ENCODE results near the gene GPR139. TPM values are rescaled to one million over a fixed set of nuclear protein-coding genes. Genes with fewer than 3 reads are reported as not detected.

Gene GPR139
- polyA plus RNA-seq, 1 of the 3 experiments (the other 2 are of a cell fraction): not detected

- WGBS (ENCODE audit: low lambda C conversion rate): 41% methylated on average over 5 of the region's 5 CpGs
- TF ChIP-seq NRF1 (IDR thresholded peaks at IDR 0.05; ENCODE audit: low read depth, low read length) (no peak), TEAD4 (IDR thresholded peaks at IDR 0.05; ENCODE audit: borderline replicate concordance, insufficient read depth) (no peak), RFX5 (IDR thresholded peaks at IDR 0.05; ENCODE audit: low read length) (no peak), FOXM1 (IDR thresholded peaks at IDR 0.05; ENCODE audit: low read depth) (no peak)
- TF ChIP-seq, protein P1, sequence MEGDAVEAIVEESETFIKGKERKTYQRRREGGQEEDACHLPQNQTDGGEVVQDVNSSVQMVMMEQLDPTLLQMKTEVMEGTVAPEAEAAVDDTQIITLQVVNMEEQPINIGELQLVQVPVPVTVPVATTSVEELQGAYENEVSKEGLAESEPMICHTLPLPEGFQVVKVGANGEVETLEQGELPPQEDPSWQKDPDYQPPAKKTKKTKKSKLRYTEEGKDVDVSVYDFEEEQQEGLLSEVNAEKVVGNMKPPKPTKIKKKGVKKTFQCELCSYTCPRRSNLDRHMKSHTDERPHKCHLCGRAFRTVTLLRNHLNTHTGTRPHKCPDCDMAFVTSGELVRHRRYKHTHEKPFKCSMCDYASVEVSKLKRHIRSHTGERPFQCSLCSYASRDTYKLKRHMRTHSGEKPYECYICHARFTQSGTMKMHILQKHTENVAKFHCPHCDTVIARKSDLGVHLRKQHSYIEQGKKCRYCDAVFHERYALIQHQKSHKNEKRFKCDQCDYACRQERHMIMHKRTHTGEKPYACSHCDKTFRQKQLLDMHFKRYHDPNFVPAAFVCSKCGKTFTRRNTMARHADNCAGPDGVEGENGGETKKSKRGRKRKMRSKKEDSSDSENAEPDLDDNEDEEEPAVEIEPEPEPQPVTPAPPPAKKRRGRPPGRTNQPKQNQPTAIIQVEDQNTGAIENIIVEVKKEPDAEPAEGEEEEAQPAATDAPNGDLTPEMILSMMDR (IDR thresholded peaks at IDR 0.05): no peak
Observed at GRCh38 chr16:20053336-20053735, 20.4 kb downstream of the GPR139 start.

GRCh38 chr16:20051611-20052010, 22.1 kb downstream of the GPR139 start:
- Histone ChIP-seq H2AFZ (ENCODE audit: low read depth) (no peak overlapping the region), H3K27ac (ENCODE audit: low read depth in 2 of 2, low read length in 1 of 2) (no peak overlapping the region), H3K4me3 (ENCODE audit: low read depth in 2 of 2, low read length in 1 of 2) (no peak overlapping the region), H3K9me3 (no peaks in the 10 kb centered on the region), H3K9ac (no peak overlapping the region), H3K4me2 (no peak overlapping the region), H4K20me1 (ENCODE audit: insufficient read depth) (no peaks in the 10 kb centered on the region), H3K9me2 (no peaks in the 10 kb centered on the region), H3K36me3 (replicated peaks in 1 of 2; ENCODE audit: control insufficient read depth in 1 of 2, insufficient read depth in 2 of 2, low read length in 1 of 2) (no peaks in the 10 kb centered on the region), H3K4me1 (ENCODE audit: control insufficient read depth in 1 of 2, insufficient read depth in 2 of 2, low read depth in 1 of 2, low read length in 1 of 2) (no peaks in the 10 kb centered on the region; a peak in 1 of 4 replicates), H3F3A (replicated peaks; ENCODE audit: insufficient read depth) (no peaks in the 10 kb centered on the region), H3K79me2 (ENCODE audit: insufficient read depth) (no peaks in the 10 kb centered on the region), H3K27me3 (ENCODE audit: insufficient read depth) (no peaks in the 10 kb centered on the region)
- TF ChIP-seq MEF2A (IDR thresholded peaks at IDR 0.05; ENCODE audit: borderline replicate concordance, low read depth) (no peak), EP300 (IDR thresholded peaks at IDR 0.05; ENCODE audit: borderline replicate concordance in 1 of 2, low read depth in 1 of 2, low read length in 1 of 2) (no peak), YY1 (IDR thresholded peaks at IDR 0.05; ENCODE audit: low read depth) (no peak)
- ChIA-PET POLR2A (no interaction called here), CTCF (no interaction called here)
- WGBS (ENCODE audit: low lambda C conversion rate): 34% methylated on average over 6 of the region's 9 CpGs
- no peak for DNase-seq

More at GRCh38 chr16:20053336-20053735, 20.4 kb downstream of the GPR139 start:
- H3K4me2 ChIP-seq: no peak overlapping the region
- H3F3A ChIP-seq (replicated peaks; ENCODE audit: insufficient read depth): no peaks in the 10 kb centered on the region
- H2AFZ ChIP-seq (ENCODE audit: low read depth): no peak overlapping the region
- H3K4me1 ChIP-seq (ENCODE audit: control insufficient read depth in 1 of 2, insufficient read depth in 2 of 2, low read depth in 1 of 2, low read length in 1 of 2): no peaks in the 10 kb centered on the region; a peak in 1 of 4 replicates
- H3K9ac ChIP-seq: no peak overlapping the region
- no peaks in the 10 kb centered on the region for H3K79me2 ChIP-seq (ENCODE audit: insufficient read depth)
- no peaks in the 10 kb centered on the region for H3K9me3 ChIP-seq
- H3K4me3 ChIP-seq (ENCODE audit: low read depth in 2 of 2, low read length in 1 of 2): no peak overlapping the region
- no peaks in the 10 kb centered on the region for H3K9me2 ChIP-seq
- no peak overlapping the region for H3K27ac ChIP-seq (ENCODE audit: low read depth in 2 of 2, low read length in 1 of 2)
- no peaks in the 10 kb centered on the region for H4K20me1 ChIP-seq (ENCODE audit: insufficient read depth)
- POLR2A ChIA-PET: interaction anchor here (0.7 kb wide), 1 partner anchor 63 kb away, joined by 3 read pairs; no protein-coding TSS in a partner anchor
- no peaks in the 10 kb centered on the region for H3K27me3 ChIP-seq (ENCODE audit: insufficient read depth)
- no peak for DNase-seq
- no peaks in the 10 kb centered on the region for H3K36me3 ChIP-seq (replicated peaks in 1 of 2; ENCODE audit: control insufficient read depth in 1 of 2, insufficient read depth in 2 of 2, low read length in 1 of 2)
- CTCF ChIA-PET: interaction anchor here (1.3 kb wide), 1 partner anchor 146 kb away, joined by 8 read pairs; no protein-coding TSS in a partner anchor

GRCh38 chr16:20051147-20051546, 22.5 kb downstream of the GPR139 start:
- Histone ChIP-seq H3K4me3 (ENCODE audit: low read depth in 2 of 2, low read length in 1 of 2) (no peak overlapping the region), H3K27me3 (ENCODE audit: insufficient read depth) (no peaks in the 10 kb centered on the region), H3K4me2 (no peak overlapping the region), H3K9ac (no peak overlapping the region), H3K79me2 (ENCODE audit: insufficient read depth) (no peaks in the 10 kb centered on the region), H3K27ac (ENCODE audit: low read depth in 2 of 2, low read length in 1 of 2) (no peak overlapping the region), H3K9me2 (no peaks in the 10 kb centered on the region), H3K9me3 (no peaks in the 10 kb centered on the region), H3F3A (replicated peaks; ENCODE audit: insufficient read depth) (no peaks in the 10 kb centered on the region), H4K20me1 (ENCODE audit: insufficient read depth) (no peaks in the 10 kb centered on the region), H2AFZ (ENCODE audit: low read depth) (no peak overlapping the region), H3K36me3 (replicated peaks in 1 of 2; ENCODE audit: control insufficient read depth in 1 of 2, insufficient read depth in 2 of 2, low read length in 1 of 2) (no peaks in the 10 kb centered on the region), H3K4me1 (ENCODE audit: control insufficient read depth in 1 of 2, insufficient read depth in 2 of 2, low read depth in 1 of 2, low read length in 1 of 2) (no peaks in the 10 kb centered on the region; a peak in 1 of 4 replicates)
- POLR2A ChIA-PET: no interaction called here
- CTCF ChIA-PET: no interaction called here
- 13% methylated on average over 7 of the region's 7 CpGs for WGBS (ENCODE audit: low lambda C conversion rate)
- no peak for DNase-seq
- TF ChIP-seq REST (IDR thresholded peaks at IDR 0.05; ENCODE audit: low read depth, low read length): no peak
- TF ChIP-seq JUND (IDR thresholded peaks at IDR 0.05): no peak
- no peak for TF ChIP-seq GABPA (IDR thresholded peaks at IDR 0.05; ENCODE audit: low read depth)
- TF ChIP-seq, protein P2, sequence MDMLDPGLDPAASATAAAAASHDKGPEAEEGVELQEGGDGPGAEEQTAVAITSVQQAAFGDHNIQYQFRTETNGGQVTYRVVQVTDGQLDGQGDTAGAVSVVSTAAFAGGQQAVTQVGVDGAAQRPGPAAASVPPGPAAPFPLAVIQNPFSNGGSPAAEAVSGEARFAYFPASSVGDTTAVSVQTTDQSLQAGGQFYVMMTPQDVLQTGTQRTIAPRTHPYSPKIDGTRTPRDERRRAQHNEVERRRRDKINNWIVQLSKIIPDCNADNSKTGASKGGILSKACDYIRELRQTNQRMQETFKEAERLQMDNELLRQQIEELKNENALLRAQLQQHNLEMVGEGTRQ (IDR thresholded peaks at IDR 0.05; ENCODE audit: borderline replicate concordance, low read depth, low read length): no peak
- TF ChIP-seq PBX3 (IDR thresholded peaks at IDR 0.05): no peak
- TF ChIP-seq TCF12 (IDR thresholded peaks at IDR 0.05): no peak
- no peak for TF ChIP-seq FOXJ3 (CRISPR knock-in tag; IDR thresholded peaks at IDR 0.05)
- no peak for TF ChIP-seq NFIC (IDR thresholded peaks at IDR 0.05; ENCODE audit: borderline replicate concordance)
- TF ChIP-seq MEF2A (IDR thresholded peaks at IDR 0.05; ENCODE audit: borderline replicate concordance, low read depth): no peak
